ENCODE data around the gene CDK14.

The CDK14 gene

GRCh38 chr7:91249506-91250233 is 653.5 kb downstream of the CDK14 start:
- Histone ChIP-seq H3K79me2 (no peaks in the 10 kb centered on the region), H2AFZ (no peak overlapping the region), H3K27me3 (ENCODE audit: control insufficient read depth, insufficient read depth, low read length) (no peaks in the 10 kb centered on the region), H3K9ac (no peak overlapping the region), H3K9me3 (ENCODE audit: control insufficient read depth, low read length) (no peaks in the 10 kb centered on the region), H3K4me3 (ENCODE audit: low read depth, low read length) (no peak overlapping the region), H3K27ac (no peak overlapping the region), H3K4me1 (no peaks in the 10 kb centered on the region), H3K4me2 (ENCODE audit: low read length) (no peak overlapping the region), H3K36me3 (ENCODE audit: control insufficient read depth, insufficient read depth, low read length) (no peaks in the 10 kb centered on the region)
- no peak for TF ChIP-seq CTCF (IDR thresholded peaks at IDR 0.05)

- no peak overlapping the region for H3K9ac ChIP-seq
- no peaks in the 10 kb centered on the region for H3K9me3 ChIP-seq (ENCODE audit: control insufficient read depth, low read length)
- H3K79me2 ChIP-seq: no peaks in the 10 kb centered on the region
- H3K4me1 ChIP-seq: no peaks in the 10 kb centered on the region
- no peaks in the 10 kb centered on the region for H3K27me3 ChIP-seq (ENCODE audit: control insufficient read depth, insufficient read depth, low read length)
- no peak overlapping the region for H3K4me3 ChIP-seq (ENCODE audit: low read depth, low read length)
- H3K27ac ChIP-seq: no peak overlapping the region
- H3K4me2 ChIP-seq (ENCODE audit: low read length): no peak overlapping the region
- no peak for TF ChIP-seq CTCF (IDR thresholded peaks at IDR 0.05)
- H2AFZ ChIP-seq: no peak overlapping the region
- no peaks in the 10 kb centered on the region for H3K36me3 ChIP-seq (ENCODE audit: control insufficient read depth, insufficient read depth, low read length)
Observed at GRCh38 chr7:91250706-91251105, 654.6 kb downstream of the CDK14 start.

DNA sequence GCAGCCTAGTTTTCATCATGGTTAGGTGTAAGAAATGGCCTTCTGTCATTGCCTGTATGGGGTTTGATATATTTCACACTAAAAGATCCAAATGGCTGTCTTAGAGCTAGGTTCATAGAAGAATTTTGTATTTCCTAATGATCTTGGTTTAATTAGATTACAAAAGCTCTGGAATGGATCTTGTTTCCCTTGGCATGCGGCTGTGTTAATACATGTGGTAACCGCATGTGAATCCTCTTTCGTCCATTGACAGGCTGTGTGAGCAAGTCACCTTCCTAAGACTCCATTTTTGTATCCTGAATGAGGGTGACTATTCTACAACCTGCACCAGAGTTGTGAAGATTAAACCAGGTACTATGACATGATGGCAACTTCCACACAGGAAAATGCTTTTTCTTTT is 655.8 kb downstream of the CDK14 start:
- Histone ChIP-seq H3K9ac (no peak overlapping the region), H3K27ac (no peak overlapping the region), H2AFZ (no peak overlapping the region), H3K27me3 (ENCODE audit: control insufficient read depth, insufficient read depth, low read length) (no peaks in the 10 kb centered on the region), H3K79me2 (no peaks in the 10 kb centered on the region), H3K36me3 (ENCODE audit: control insufficient read depth, insufficient read depth, low read length) (no peaks in the 10 kb centered on the region), H3K4me1 (no peaks in the 10 kb centered on the region), H3K4me2 (ENCODE audit: low read length) (no peak overlapping the region), H3K9me3 (ENCODE audit: control insufficient read depth, low read length) (no peaks in the 10 kb centered on the region), H3K4me3 (ENCODE audit: low read depth, low read length) (no peak overlapping the region)
- no peak for TF ChIP-seq CTCF (IDR thresholded peaks at IDR 0.05)
